Measurements from ENCODE around the gene KDM2A.
"Not testable (repeated sequence)": the region's sequence is repeated elsewhere in the genome, so short reads cannot be mapped to it uniquely, and the experiment has no call there.

KDM2A gene

GRCh38 chr11:67202028-67202427 lies 83.0 kb downstream of the KDM2A start:
- Histone ChIP-seq H3K27me3 (ENCODE audit: insufficient read depth, low read length, poor library complexity, severe bottlenecking) (no peaks in the 10 kb centered on the region), H3K9me3 (ENCODE audit: insufficient read depth, low read depth, low read length) (no peaks in the 10 kb centered on the region), H2AFZ (ENCODE audit: low read length) (no peak overlapping the region), H3K36me3 (ENCODE audit: insufficient read depth, low read length) (peaks cover 30% of the 10 kb centered on the region; the same call in 1 of the 2 replicates), H3K9ac (ENCODE audit: low read depth, low read length, poor library complexity, severe bottlenecking) (no peak overlapping the region), H3K4me2 (ENCODE audit: low read depth, low read length, poor library complexity, severe bottlenecking) (no peak overlapping the region), H3K4me1 (ENCODE audit: insufficient read depth, low read length, poor library complexity, severe bottlenecking) (peaks cover 5% of the 10 kb centered on the region), H3K9me2 (replicated peaks; ENCODE audit: low read depth, low read length) (no peaks in the 10 kb centered on the region), H4K20me1 (ENCODE audit: insufficient read depth, low read length, poor library complexity, severe bottlenecking) (no peaks in the 10 kb centered on the region), H3K79me2 (ENCODE audit: insufficient read depth, low read length) (no peaks in the 10 kb centered on the region), H3K4me3 (ENCODE audit: low read length, poor library complexity, severe bottlenecking) (no peak overlapping the region), H3F3A (ENCODE audit: low read depth) (no peaks in the 10 kb centered on the region; the same call in 1 of the 2 replicates)
- TF ChIP-seq CTCF (conservative IDR thresholded peaks at IDR 0.05; ENCODE audit: low read length) (no peak), EZH2phosphoT487 (IDR thresholded peaks at IDR 0.05; ENCODE audit: borderline replicate concordance) (no peak)

GRCh38 chr11:67204822-67205221 lies 85.8 kb downstream of the KDM2A start:
- Histone ChIP-seq H3K9me3 (ENCODE audit: insufficient read depth, low read depth, low read length) (no peaks in the 10 kb centered on the region), H3K4me2 (ENCODE audit: low read depth, low read length, poor library complexity, severe bottlenecking) (no peak overlapping the region), H4K20me1 (ENCODE audit: insufficient read depth, low read length, poor library complexity, severe bottlenecking) (no peaks in the 10 kb centered on the region), H3K4me1 (ENCODE audit: insufficient read depth, low read length, poor library complexity, severe bottlenecking) (no peaks in the 10 kb centered on the region), H3F3A (ENCODE audit: low read depth) (no peaks in the 10 kb centered on the region; the same call in 1 of the 2 replicates), H3K9ac (ENCODE audit: low read depth, low read length, poor library complexity, severe bottlenecking) (no peak overlapping the region), H3K36me3 (ENCODE audit: insufficient read depth, low read length) (peaks cover 33% of the 10 kb centered on the region; the same call in 1 of the 2 replicates), H3K9me2 (replicated peaks; ENCODE audit: low read depth, low read length) (no peaks in the 10 kb centered on the region), H3K79me2 (ENCODE audit: insufficient read depth, low read length) (no peaks in the 10 kb centered on the region), H3K4me3 (ENCODE audit: low read length, poor library complexity, severe bottlenecking) (no peak overlapping the region), H3K27me3 (ENCODE audit: insufficient read depth, low read length, poor library complexity, severe bottlenecking) (no peaks in the 10 kb centered on the region), H2AFZ (ENCODE audit: low read length) (no peak overlapping the region)
- TF ChIP-seq CTCF (conservative IDR thresholded peaks at IDR 0.05; ENCODE audit: low read length): no peak

GRCh38 chr11:67209222-67209621 lies 90.2 kb downstream of the KDM2A start:
- H3K4me2 ChIP-seq (ENCODE audit: low read depth, low read length, poor library complexity, severe bottlenecking); H3K79me2 ChIP-seq (ENCODE audit: insufficient read depth, low read length); H3K27me3 ChIP-seq (ENCODE audit: insufficient read depth, low read length, poor library complexity, severe bottlenecking); H3K9me3 ChIP-seq (ENCODE audit: insufficient read depth, low read depth, low read length); H4K20me1 ChIP-seq (ENCODE audit: insufficient read depth, low read length, poor library complexity, severe bottlenecking); H3K9ac ChIP-seq (ENCODE audit: low read depth, low read length, poor library complexity, severe bottlenecking); H2AFZ ChIP-seq (ENCODE audit: low read length); H3K4me1 ChIP-seq (ENCODE audit: insufficient read depth, low read length, poor library complexity, severe bottlenecking); H3F3A ChIP-seq (ENCODE audit: low read depth); H3K9me2 ChIP-seq (replicated peaks; ENCODE audit: low read depth, low read length); H3K4me3 ChIP-seq (ENCODE audit: low read length, poor library complexity, severe bottlenecking): not testable (repeated sequence)
- H3K36me3 ChIP-seq (ENCODE audit: insufficient read depth, low read length): peaks cover 57% of the 10 kb centered on the region

- no peaks in the 10 kb centered on the region for H3K79me2 ChIP-seq (ENCODE audit: insufficient read depth, low read length)
- H3K9me2 ChIP-seq (replicated peaks; ENCODE audit: low read depth, low read length): no peaks in the 10 kb centered on the region
- no peaks in the 10 kb centered on the region for H3F3A ChIP-seq (ENCODE audit: low read depth)
- TF ChIP-seq EZH2phosphoT487 (IDR thresholded peaks at IDR 0.05; ENCODE audit: borderline replicate concordance) (no peak), CTCF (conservative IDR thresholded peaks at IDR 0.05; ENCODE audit: low read length) (no peak)
- no peak overlapping the region for H3K9ac ChIP-seq (ENCODE audit: low read depth, low read length, poor library complexity, severe bottlenecking)
- H3K9me3 ChIP-seq (ENCODE audit: insufficient read depth, low read depth, low read length): no peaks in the 10 kb centered on the region
- H3K4me1 ChIP-seq (ENCODE audit: insufficient read depth, low read length, poor library complexity, severe bottlenecking): no peaks in the 10 kb centered on the region
- H2AFZ ChIP-seq (ENCODE audit: low read length): no peak overlapping the region
- peaks cover 66% of the 10 kb centered on the region for H3K36me3 ChIP-seq (ENCODE audit: insufficient read depth, low read length)
- no peak overlapping the region for H3K4me3 ChIP-seq (ENCODE audit: low read length, poor library complexity, severe bottlenecking)
- no peaks in the 10 kb centered on the region for H3K27me3 ChIP-seq (ENCODE audit: insufficient read depth, low read length, poor library complexity, severe bottlenecking)
- H4K20me1 ChIP-seq (ENCODE audit: insufficient read depth, low read length, poor library complexity, severe bottlenecking): no peaks in the 10 kb centered on the region
- no peak overlapping the region for H3K4me2 ChIP-seq (ENCODE audit: low read depth, low read length, poor library complexity, severe bottlenecking)
Observed at GRCh38 chr11:67211656-67212436, 92.8 kb downstream of the KDM2A start.
